Type B pancreatic cell (in vitro differentiated cells): Measurements from ENCODE around the gene CCDC117. TPM values are rescaled to one million over a fixed set of nuclear protein-coding genes. Genes with fewer than 3 reads are reported as not detected.
"Not testable (repeated sequence)": the region's sequence is repeated elsewhere in the genome, so short reads cannot be mapped to it uniquely, and the experiment has no call there.

Source experiments
- DNase-seq: peaks from one replicate; pipeline ENCODE4 v3.0.0; 2021; ENCODE audit warnings: mixed read lengths; ENCODE audit not compliant: unreplicated experiment; ENCODE audit errors: extremely low spot score
- H3K27ac Mint-ChIP-seq: 2 replicates; pipeline ENCODE4 v1.8.0; 2021; ENCODE audit warnings: mild to moderate bottlenecking, mixed read lengths
- H3K27me3 Mint-ChIP-seq: 2 replicates; pipeline ENCODE4 v1.8.0; 2021; ENCODE audit warnings: mixed read lengths
- H3K36me3 Mint-ChIP-seq: 2 replicates; pipeline ENCODE4 v1.8.0; 2021; ENCODE audit warnings: mixed read lengths
- H3K4me1 Mint-ChIP-seq: one replicate; pipeline ENCODE4 v1.8.0; 2021; ENCODE audit warnings: mixed read lengths; ENCODE audit not compliant: unreplicated experiment
- H3K4me3 Mint-ChIP-seq: 2 replicates; pipeline ENCODE4 v1.8.0; 2021; ENCODE audit warnings: mild to moderate bottlenecking, mixed read lengths
- H3K9me3 Mint-ChIP-seq: 2 replicates; pipeline ENCODE4 v1.8.0; 2021; ENCODE audit warnings: mixed read lengths
- total RNA-seq: library from RNA; stranded (reverse); gene quantifications from 2 replicates; pipeline ENCODE4 v1.2.1, GENCODE V29; 2021; ENCODE audit warnings: low replicate concordance
- TF ChIP-seq, protein P1 (sequence below): fragments of 200-600 bp; sonication (generic); conservative IDR thresholded peaks from 2 replicates; pipeline ENCODE4 v1.5.0; 2021; ENCODE audit warnings: antibody characterized with exemption, mild to moderate bottlenecking

CCDC117 gene
- total RNA-seq, 1 donor from 2014 or later = 40.8 TPM

DNA sequence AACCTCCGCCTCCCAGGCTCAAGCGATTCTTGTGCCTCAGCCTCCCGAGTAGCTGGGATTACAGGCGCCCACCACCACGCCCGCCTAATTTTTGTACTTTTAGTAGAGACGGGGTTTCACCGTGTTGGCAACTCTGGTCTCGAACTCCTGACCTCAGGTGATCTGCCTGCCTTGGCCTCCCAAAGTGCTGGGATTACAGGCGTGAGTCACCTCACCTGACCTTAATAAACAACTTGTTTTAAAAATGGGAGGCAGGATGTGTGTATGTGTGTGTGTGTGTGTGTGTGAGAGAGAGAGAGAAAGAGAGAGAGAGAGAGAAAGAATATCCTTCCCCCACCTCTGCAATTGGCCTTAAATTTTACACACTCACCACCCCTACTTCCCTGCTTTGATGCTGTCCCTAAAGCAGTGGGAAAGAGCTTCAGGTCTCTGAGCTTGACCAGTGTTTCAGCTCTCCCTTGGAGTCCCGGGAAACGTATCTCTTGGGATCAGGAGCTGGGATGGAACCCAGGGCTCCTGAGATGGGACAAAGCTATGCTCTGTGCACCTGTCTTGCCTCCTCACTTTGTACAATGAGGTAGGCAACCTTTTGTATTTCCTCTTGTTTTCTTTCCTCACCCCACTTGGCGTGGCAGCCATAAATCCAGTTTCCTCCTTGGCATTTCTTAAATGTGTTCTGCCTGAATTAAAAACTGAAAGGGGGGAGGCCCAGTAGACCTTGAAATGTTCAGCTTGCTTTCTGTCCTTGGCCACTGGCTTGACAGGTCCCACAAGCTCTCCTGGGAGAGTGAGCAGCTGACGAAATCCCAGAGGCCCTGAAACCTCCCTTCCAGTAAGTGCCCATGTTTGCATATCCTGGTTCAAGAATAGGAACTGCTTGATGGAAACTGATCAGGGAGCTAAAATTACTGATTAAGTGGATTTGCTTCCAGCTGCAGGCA lies 45.7 kb downstream of the CCDC117 start:
- H3K4me3 Mint-ChIP-seq = peak overlapping the region; percentile 71
- no peaks in the 10 kb centered on the region for H3K36me3 Mint-ChIP-seq
- no peaks in the 10 kb centered on the region for H3K9me3 Mint-ChIP-seq
- TF ChIP-seq, protein P1, sequence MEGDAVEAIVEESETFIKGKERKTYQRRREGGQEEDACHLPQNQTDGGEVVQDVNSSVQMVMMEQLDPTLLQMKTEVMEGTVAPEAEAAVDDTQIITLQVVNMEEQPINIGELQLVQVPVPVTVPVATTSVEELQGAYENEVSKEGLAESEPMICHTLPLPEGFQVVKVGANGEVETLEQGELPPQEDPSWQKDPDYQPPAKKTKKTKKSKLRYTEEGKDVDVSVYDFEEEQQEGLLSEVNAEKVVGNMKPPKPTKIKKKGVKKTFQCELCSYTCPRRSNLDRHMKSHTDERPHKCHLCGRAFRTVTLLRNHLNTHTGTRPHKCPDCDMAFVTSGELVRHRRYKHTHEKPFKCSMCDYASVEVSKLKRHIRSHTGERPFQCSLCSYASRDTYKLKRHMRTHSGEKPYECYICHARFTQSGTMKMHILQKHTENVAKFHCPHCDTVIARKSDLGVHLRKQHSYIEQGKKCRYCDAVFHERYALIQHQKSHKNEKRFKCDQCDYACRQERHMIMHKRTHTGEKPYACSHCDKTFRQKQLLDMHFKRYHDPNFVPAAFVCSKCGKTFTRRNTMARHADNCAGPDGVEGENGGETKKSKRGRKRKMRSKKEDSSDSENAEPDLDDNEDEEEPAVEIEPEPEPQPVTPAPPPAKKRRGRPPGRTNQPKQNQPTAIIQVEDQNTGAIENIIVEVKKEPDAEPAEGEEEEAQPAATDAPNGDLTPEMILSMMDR = no peak
- no peaks in the 10 kb centered on the region for H3K27me3 Mint-ChIP-seq
- H3K27ac Mint-ChIP-seq = peak overlapping the region; percentile 92
- peaks cover 35% of the 10 kb centered on the region for H3K4me1 Mint-ChIP-seq
- DNase-seq = no peak

DNA sequence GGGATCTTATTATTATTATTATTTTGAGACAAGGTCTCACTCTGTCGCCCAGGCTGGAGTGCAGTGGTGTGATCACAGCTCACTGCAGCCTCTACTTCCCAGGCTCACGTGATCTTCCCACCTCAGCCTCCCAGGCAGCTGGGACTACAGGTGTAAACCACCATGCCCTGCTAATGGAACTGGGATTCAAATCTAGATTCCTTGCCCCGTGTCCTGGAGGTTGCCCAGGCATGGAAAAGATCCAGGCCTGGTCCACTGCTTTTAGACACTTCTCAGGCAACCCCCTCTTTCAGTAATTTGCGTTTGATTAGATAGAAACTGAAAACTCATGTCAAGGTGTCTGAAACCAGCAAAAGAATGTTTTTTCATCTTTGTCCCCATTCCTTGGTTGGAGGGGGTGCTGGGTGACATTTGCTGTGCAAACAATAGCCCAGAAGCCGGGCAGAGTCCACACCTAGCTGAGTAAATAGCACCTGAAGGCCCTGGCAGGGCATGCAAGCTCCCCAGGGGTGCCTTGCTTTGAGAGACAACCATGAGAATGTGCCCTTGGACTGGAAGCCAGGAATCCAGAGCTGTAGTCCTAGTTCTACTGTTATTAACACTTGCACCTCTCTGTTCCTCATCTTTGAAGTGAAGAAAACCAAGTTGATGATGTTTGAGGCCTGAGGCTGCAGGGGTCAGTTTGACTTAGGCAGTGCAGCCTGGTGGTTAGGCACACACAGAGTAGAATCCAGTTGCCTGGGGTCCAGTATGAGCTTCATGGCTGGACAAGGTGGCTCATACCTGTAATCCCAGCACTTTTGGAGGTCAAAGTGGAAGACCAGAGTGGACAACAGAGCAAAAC lies 47.0 kb downstream of the CCDC117 start:
- Mint-ChIP-seq H3K27ac (peak overlapping the region; percentile 92), H3K4me3 (peak overlapping the region; percentile 44), H3K27me3 (no peaks in the 10 kb centered on the region), H3K36me3 (no peaks in the 10 kb centered on the region), H3K4me1 (peaks cover 33% of the 10 kb centered on the region), H3K9me3 (no peaks in the 10 kb centered on the region)
- TF ChIP-seq, protein P1 = no peak
- DNase-seq = no peak

DNA sequence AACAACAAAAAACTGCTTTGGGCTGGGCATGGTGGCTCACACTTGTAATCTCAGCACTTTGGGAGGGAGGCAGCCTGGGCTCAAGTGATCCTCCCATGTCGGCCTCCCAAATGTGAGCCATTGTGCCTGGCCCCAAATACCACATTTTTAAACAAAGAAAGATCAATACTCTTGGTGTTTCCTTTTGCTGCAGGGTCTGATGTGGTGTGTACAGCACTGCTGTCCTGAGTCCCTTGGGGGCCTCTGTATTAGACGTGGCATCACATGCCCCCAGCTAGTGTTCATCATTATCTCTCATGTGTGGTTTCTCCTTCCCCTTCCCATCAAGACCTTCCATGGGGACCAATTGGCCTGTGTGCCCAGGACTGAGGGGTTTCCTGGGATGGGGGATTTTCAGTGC lies 48.4 kb downstream of the CCDC117 start:
- TF ChIP-seq, protein P1 = no peak
- H3K4me1 Mint-ChIP-seq = peaks cover 20% of the 10 kb centered on the region
- no peaks in the 10 kb centered on the region for H3K27me3 Mint-ChIP-seq
- no peaks in the 10 kb centered on the region for H3K36me3 Mint-ChIP-seq
- H3K4me3 Mint-ChIP-seq = no peak overlapping the region
- no peaks in the 10 kb centered on the region for H3K9me3 Mint-ChIP-seq
- no peak for DNase-seq
- no peak overlapping the region for H3K27ac Mint-ChIP-seq

DNA sequence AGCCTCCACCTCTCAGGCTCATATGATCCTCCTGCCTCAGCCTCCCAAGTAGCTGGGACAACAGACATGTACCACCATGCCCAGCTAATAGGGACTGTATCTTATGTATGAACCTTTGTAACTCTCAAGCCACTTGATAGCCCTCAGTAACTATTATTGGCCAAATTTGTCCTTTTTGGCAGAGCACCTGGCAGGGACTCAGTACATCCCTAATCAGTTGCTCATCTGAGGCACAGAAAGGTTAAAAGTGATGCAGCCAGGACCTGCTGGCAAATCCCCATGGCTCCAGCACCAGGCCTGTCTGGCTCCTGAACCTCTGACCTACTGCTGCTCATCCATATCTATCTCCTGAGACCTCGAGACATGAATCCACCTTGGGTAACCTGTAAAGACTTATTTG lies 49.0 kb downstream of the CCDC117 start:
- Mint-ChIP-seq H3K4me3 (no peak overlapping the region), H3K36me3 (no peaks in the 10 kb centered on the region), H3K4me1 (peaks cover 20% of the 10 kb centered on the region), H3K27me3 (no peaks in the 10 kb centered on the region), H3K27ac (peak overlapping the region; percentile 64), H3K9me3 (no peaks in the 10 kb centered on the region)
- DNase-seq = no peak
- TF ChIP-seq, protein P1 = no peak

DNA sequence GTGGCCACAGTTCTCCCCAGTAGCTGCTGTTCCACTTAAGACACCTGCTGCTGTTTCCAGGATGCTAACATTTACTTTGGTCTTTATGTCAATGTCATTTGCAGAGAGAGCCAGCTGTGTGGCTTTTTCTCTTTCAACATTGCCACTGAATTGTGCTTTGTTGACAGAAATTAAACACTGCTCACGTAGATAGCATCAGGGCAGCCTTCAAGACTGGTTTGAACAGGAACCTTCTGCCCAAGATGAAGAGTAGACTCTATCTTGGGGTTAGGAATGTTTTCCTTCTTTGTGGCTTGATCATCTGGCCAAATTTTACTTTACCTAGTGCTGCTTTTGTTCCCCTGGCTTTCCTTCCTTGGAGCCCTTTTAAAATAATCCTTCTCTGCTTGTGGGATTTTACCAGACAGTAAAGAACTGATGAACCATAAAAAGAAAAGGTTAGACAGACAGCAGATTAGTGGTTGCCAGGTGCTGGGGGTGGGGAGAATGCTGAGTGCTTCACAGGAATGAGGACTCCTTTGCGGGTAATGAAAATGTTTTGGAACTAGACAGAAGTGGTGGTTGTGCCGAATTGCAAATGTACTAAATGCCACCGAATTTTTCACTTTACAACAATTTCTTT lies 50.5 kb downstream of the CCDC117 start:
- H3K4me1 Mint-ChIP-seq = peaks cover 19% of the 10 kb centered on the region
- peak overlapping the region; percentile 29 for H3K4me3 Mint-ChIP-seq
- H3K27me3 Mint-ChIP-seq = no peaks in the 10 kb centered on the region
- no peaks in the 10 kb centered on the region for H3K9me3 Mint-ChIP-seq
- TF ChIP-seq, protein P1 = no peak
- H3K36me3 Mint-ChIP-seq = peaks cover 4% of the 10 kb centered on the region
- peak overlapping the region; percentile 81 for H3K27ac Mint-ChIP-seq
- DNase-seq = no peak

DNA sequence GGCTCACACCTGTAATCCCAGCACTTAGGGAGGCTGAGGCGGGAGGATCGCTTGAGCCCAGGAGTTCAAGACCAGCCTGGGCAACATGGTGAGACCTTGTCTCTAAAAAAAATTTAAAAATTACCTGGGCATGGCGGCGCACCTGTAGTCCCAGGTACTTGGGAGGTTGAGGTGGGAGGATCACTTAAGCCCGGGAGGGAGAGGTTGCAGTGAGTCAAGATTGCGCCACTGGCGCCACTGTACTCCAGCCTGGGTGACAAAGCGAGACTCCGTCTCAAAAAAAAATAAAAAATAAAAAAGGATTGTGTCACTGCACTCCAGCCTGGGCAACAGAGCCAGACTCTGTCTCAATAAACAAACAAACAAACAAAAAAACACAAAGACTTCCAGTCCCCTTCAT lies 52.0 kb downstream of the CCDC117 start:
- not testable (repeated sequence) for H3K36me3 Mint-ChIP-seq, H3K9me3 Mint-ChIP-seq, H3K4me3 Mint-ChIP-seq, H3K27ac Mint-ChIP-seq, DNase-seq, H3K27me3 Mint-ChIP-seq
- peaks cover 13% of the 10 kb centered on the region for H3K4me1 Mint-ChIP-seq

DNA sequence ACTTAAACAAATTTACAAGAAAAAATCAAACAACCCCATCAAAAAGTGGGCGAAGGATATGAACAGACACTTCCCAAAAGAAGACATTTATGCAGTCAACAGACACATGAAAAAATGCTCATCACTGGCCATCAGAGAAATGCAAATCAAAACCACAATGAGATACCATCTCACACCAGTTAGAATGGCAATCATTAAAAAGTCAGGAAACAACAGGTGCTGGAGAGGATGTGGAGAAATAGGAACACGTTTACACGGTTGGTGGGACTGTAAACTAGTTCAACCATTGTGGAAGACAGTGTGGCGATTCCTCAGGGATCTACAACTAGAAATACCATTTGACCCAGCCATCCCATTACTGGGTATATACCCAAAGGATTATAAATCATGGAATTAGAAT lies 53.9 kb downstream of the CCDC117 start:
- H3K27ac Mint-ChIP-seq, H3K9me3 Mint-ChIP-seq, H3K27me3 Mint-ChIP-seq, DNase-seq, H3K4me3 Mint-ChIP-seq, H3K36me3 Mint-ChIP-seq: not testable (repeated sequence)
- H3K4me1 Mint-ChIP-seq = peaks cover 17% of the 10 kb centered on the region
